ENCODE measurements around the gene DNAJC21.
"Not testable (repeated sequence)": the region's sequence is repeated elsewhere in the genome, so short reads cannot be mapped to it uniquely, and the experiment has no call there.

Gene DNAJC21

DNA sequence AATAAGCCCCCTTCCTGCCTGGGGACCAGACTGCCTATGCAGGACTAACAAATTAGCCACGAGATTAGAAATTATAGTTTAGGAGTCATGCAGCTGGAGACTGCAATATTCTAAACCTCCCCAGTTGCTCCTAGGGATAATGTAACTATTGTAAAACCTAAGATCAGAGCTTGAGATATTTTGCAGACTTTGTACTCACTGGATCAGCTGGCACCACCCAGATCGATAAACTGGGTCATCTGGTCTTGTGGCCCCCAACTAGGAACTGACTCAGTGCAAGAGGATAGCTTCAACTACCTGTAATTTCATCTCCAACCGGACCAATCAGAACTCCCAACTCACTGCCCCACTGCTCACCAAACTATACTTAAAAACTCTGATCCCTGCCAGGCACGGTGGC lies 38.2 kb downstream of the DNAJC21 start:
- H3K27me3 ChIP-seq (ENCODE audit: insufficient read depth, poor library complexity, severe bottlenecking) = no peaks in the 10 kb centered on the region
- DNase-seq (ENCODE audit: low read depth in 1 of 2, low spot score in 1 of 2) = no peak
- H3K27ac ChIP-seq (replicated peaks) = no peak overlapping the region
- TF ChIP-seq, protein P1, sequence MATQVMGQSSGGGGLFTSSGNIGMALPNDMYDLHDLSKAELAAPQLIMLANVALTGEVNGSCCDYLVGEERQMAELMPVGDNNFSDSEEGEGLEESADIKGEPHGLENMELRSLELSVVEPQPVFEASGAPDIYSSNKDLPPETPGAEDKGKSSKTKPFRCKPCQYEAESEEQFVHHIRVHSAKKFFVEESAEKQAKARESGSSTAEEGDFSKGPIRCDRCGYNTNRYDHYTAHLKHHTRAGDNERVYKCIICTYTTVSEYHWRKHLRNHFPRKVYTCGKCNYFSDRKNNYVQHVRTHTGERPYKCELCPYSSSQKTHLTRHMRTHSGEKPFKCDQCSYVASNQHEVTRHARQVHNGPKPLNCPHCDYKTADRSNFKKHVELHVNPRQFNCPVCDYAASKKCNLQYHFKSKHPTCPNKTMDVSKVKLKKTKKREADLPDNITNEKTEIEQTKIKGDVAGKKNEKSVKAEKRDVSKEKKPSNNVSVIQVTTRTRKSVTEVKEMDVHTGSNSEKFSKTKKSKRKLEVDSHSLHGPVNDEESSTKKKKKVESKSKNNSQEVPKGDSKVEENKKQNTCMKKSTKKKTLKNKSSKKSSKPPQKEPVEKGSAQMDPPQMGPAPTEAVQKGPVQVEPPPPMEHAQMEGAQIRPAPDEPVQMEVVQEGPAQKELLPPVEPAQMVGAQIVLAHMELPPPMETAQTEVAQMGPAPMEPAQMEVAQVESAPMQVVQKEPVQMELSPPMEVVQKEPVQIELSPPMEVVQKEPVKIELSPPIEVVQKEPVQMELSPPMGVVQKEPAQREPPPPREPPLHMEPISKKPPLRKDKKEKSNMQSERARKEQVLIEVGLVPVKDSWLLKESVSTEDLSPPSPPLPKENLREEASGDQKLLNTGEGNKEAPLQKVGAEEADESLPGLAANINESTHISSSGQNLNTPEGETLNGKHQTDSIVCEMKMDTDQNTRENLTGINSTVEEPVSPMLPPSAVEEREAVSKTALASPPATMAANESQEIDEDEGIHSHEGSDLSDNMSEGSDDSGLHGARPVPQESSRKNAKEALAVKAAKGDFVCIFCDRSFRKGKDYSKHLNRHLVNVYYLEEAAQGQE (IDR thresholded peaks at IDR 0.05; ENCODE audit: insufficient replicate concordance, low read depth) = no peak
- TF ChIP-seq SPI1 (IDR thresholded peaks at IDR 0.05; ENCODE audit: borderline replicate concordance, low read depth) (no peak), GABPA (IDR thresholded peaks at IDR 0.05; ENCODE audit: low read depth) (no peak), POLR2AphosphoS5 (IDR thresholded peaks at IDR 0.05; ENCODE audit: low read depth) (no peak)
- TF ChIP-seq, protein P2, sequence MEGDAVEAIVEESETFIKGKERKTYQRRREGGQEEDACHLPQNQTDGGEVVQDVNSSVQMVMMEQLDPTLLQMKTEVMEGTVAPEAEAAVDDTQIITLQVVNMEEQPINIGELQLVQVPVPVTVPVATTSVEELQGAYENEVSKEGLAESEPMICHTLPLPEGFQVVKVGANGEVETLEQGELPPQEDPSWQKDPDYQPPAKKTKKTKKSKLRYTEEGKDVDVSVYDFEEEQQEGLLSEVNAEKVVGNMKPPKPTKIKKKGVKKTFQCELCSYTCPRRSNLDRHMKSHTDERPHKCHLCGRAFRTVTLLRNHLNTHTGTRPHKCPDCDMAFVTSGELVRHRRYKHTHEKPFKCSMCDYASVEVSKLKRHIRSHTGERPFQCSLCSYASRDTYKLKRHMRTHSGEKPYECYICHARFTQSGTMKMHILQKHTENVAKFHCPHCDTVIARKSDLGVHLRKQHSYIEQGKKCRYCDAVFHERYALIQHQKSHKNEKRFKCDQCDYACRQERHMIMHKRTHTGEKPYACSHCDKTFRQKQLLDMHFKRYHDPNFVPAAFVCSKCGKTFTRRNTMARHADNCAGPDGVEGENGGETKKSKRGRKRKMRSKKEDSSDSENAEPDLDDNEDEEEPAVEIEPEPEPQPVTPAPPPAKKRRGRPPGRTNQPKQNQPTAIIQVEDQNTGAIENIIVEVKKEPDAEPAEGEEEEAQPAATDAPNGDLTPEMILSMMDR (IDR thresholded peaks at IDR 0.05; ENCODE audit: insufficient read depth, low read length) = no peak
- H3K4me3 ChIP-seq (replicated peaks; ENCODE audit: insufficient read depth, low read length) = no peak overlapping the region

DNA sequence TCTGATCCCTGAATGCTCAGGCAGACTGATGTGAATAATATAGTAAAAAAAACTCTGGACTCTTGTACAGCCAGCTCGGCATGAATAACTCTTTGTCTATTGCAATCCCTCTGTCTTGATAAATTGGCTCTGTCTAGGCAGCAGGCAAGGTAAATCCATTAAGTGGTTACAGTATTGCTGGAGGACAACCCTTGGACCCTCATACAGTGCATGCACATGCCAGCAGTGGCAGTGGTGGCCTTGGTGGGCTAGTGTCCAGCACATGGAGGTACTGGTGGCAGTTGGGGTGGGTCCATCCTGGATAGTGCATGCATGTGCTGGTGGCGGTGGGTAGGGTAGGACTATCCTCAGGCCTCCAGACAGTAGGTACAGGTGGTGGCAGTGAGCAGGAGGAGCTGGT lies 38.9 kb downstream of the DNAJC21 start:
- no peak for DNase-seq (ENCODE audit: low read depth in 1 of 2, low spot score in 1 of 2)
- H3K27ac ChIP-seq (replicated peaks) = no peak overlapping the region
- H3K27me3 ChIP-seq (ENCODE audit: insufficient read depth, poor library complexity, severe bottlenecking) = no peaks in the 10 kb centered on the region
- TF ChIP-seq, protein P2 (IDR thresholded peaks at IDR 0.05; ENCODE audit: insufficient read depth, low read length) = no peak
- TF ChIP-seq, protein P1 (IDR thresholded peaks at IDR 0.05; ENCODE audit: insufficient replicate concordance, low read depth) = no peak
- TF ChIP-seq GABPA (IDR thresholded peaks at IDR 0.05; ENCODE audit: low read depth) (no peak), POLR2AphosphoS5 (IDR thresholded peaks at IDR 0.05; ENCODE audit: low read depth) (no peak), SPI1 (IDR thresholded peaks at IDR 0.05; ENCODE audit: borderline replicate concordance, low read depth) (no peak)
- H3K4me3 ChIP-seq (replicated peaks; ENCODE audit: insufficient read depth, low read length) = no peak overlapping the region

DNA sequence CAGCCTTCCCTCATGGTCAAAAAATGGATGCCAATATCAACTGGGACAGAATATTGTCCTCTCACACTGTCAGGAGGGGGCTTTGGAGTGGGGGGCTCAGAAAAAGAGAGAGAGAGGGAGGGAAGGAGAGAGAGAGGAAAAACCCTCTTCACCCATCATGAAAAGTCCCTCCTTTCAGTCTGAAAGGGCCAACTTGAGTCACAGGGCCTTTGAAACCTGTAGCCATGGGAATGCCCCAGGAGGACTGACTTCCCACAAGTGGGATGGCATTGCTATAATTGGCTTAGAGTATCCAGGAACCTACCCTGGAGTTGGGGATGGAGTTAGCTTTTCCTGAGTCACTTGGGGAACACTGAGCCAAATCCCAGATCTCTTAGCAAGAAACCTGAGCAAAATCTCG lies 41.2 kb downstream of the DNAJC21 start:
- TF ChIP-seq, protein P2 (IDR thresholded peaks at IDR 0.05; ENCODE audit: insufficient read depth, low read length) = no peak
- TF ChIP-seq, protein P1 (IDR thresholded peaks at IDR 0.05; ENCODE audit: insufficient replicate concordance, low read depth) = no peak
- Histone ChIP-seq H3K4me3 (replicated peaks; ENCODE audit: insufficient read depth, low read length) (no peak overlapping the region), H3K27ac (replicated peaks) (no peak overlapping the region), H3K27me3 (ENCODE audit: insufficient read depth, poor library complexity, severe bottlenecking) (no peaks in the 10 kb centered on the region)
- no peak for DNase-seq (ENCODE audit: low read depth in 1 of 2, low spot score in 1 of 2)

DNA sequence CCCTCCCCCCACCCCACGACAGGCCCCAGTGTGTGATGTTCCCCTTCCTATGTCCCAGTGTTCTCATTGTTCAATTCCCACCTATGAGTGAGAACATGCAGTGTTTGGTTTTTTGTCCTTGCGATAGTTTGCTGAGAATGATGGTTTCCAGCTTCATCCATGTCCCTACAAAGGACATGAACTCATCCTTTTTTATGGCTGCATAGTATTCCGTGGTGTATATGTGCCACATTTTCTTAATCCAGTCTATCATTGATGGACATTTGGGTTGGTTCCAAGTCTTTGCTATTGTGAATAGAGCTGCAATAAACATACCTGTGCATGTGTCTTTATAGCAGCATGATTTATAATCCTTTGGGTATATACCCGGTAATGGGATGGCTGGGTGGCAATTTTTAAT lies 42.3 kb downstream of the DNAJC21 start:
- DNase-seq (ENCODE audit: low read depth in 1 of 2, low spot score in 1 of 2); H3K4me3 ChIP-seq (replicated peaks; ENCODE audit: insufficient read depth, low read length); H3K27me3 ChIP-seq (ENCODE audit: insufficient read depth, poor library complexity, severe bottlenecking); H3K27ac ChIP-seq (replicated peaks): not testable (repeated sequence)

All from HL-60 (cell line).